Measurements from ENCODE around the gene ABLIM1.

DNA sequence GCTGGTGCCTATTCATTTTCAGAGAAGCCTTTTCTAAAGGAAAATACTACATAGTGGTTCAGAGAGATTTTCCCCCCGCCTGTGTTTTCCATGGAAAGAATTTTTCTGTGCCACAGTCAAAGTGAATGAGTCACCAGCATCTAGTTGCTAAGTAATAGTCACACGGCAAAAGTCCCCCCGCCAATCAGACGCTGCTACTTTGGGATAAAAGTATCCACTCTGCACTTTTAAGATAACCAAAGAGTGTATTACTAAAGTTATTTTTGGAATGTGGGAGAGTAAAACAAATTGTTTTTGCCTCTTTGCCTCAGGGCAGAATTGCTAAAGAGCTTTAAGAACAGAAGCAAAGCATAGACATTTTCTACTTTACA, 23.5 kb downstream of the ABLIM1 start:
- TF ChIP-seq, protein P1, sequence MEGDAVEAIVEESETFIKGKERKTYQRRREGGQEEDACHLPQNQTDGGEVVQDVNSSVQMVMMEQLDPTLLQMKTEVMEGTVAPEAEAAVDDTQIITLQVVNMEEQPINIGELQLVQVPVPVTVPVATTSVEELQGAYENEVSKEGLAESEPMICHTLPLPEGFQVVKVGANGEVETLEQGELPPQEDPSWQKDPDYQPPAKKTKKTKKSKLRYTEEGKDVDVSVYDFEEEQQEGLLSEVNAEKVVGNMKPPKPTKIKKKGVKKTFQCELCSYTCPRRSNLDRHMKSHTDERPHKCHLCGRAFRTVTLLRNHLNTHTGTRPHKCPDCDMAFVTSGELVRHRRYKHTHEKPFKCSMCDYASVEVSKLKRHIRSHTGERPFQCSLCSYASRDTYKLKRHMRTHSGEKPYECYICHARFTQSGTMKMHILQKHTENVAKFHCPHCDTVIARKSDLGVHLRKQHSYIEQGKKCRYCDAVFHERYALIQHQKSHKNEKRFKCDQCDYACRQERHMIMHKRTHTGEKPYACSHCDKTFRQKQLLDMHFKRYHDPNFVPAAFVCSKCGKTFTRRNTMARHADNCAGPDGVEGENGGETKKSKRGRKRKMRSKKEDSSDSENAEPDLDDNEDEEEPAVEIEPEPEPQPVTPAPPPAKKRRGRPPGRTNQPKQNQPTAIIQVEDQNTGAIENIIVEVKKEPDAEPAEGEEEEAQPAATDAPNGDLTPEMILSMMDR (IDR thresholded peaks at IDR 0.05), result no peak
- no peak for TF ChIP-seq POLR2A (IDR thresholded peaks at IDR 0.05)

All from transverse colon (tissue), 3 donors.